ENCODE measurements around the gene PMPCA.

DNA sequence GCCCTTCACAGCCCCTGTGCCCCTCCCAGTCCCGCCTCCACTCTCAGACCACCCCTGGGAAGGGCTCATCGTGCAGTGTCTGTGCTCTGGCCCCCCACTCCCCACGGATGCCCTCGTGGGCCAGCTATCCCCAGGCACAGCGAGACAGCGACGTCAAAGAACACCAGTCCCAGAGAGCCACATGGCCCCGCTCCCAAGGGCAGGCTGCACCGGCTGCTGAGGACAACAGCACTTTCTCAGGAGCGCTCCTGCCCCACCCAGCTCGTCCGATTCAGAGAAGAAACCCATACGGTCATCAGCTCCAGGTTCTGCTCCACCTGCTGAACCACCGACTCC lies 5.7 kb upstream of the PMPCA start:
- TF ChIP-seq POLR2A (IDR thresholded peaks at IDR 0.05) (no peak), CTCF (IDR thresholded peaks at IDR 0.05) (no peak)

Measured in gastroesophageal sphincter (tissue), 3 donors.